ENCODE results near the gene SARM1. TPM values are rescaled to one million over a fixed set of nuclear protein-coding genes. Genes with fewer than 3 reads are reported as not detected.

Gene SARM1
- total RNA-seq: 9.7 and 14.7 TPM in 2 replicates

DNA sequence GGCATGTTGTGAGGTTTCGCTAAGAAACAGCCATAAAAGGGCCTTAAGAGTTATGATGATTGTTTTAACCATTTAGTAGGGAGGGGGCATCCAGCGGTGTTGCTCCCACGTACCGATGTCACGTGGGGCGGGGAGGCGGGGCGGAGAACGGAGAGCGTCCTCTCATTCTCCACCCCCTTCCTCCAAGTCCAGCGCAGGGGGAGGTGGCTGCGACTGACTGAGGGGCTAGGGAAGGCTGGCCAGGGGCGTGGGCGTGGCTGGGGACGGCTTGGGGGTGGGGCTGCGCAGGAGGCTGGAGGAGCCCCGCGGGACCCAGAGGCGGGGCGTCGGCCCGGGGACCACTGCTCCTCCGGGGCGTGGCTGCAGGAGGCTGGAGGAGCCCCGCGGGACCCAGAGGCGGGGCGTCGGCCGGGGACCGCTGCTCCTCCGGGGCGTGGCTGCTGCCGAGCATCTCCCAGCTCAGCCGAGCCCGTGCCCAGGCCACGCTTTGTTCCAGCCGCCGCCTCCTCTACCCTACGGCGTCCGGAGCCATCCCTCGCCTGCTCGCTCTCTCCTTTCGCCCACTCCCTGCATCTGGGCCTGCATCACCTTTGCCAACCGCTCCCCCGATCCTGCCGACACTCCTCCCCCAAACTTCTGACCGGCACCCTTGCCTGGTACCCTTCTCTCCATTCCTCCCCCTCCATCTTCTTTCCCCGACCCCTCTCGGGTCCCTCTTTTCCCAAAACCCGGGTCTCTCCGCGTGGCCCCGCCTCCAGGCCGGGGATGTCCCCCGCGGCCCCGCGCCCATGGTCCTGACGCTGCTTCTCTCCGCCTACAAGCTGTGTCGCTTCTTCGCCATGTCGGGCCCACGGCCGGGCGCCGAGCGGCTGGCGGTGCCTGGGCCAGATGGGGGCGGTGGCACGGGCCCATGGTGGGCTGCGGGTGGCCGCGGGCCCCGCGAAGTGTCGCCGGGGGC is at the start of gene SARM1:
SARM1 (plus strand) TSS at position 450 of the 958 bp plus-strand sequence; CDS start at position 789, 339 bp downstream.

GRCh38 chr17:28335201-28335958 is 36.1 kb upstream of the SARM1 start, which contains the start of the genes IFT20 and TNFAIP1:
Gene IFT20 (minus strand): TSS chr17:28335472. CDS start chr17:28331985, 3,487 bp downstream.
Gene TNFAIP1 (plus strand): TSS chr17:28335761. CDS start chr17:28339522, 3,761 bp downstream.

DNA sequence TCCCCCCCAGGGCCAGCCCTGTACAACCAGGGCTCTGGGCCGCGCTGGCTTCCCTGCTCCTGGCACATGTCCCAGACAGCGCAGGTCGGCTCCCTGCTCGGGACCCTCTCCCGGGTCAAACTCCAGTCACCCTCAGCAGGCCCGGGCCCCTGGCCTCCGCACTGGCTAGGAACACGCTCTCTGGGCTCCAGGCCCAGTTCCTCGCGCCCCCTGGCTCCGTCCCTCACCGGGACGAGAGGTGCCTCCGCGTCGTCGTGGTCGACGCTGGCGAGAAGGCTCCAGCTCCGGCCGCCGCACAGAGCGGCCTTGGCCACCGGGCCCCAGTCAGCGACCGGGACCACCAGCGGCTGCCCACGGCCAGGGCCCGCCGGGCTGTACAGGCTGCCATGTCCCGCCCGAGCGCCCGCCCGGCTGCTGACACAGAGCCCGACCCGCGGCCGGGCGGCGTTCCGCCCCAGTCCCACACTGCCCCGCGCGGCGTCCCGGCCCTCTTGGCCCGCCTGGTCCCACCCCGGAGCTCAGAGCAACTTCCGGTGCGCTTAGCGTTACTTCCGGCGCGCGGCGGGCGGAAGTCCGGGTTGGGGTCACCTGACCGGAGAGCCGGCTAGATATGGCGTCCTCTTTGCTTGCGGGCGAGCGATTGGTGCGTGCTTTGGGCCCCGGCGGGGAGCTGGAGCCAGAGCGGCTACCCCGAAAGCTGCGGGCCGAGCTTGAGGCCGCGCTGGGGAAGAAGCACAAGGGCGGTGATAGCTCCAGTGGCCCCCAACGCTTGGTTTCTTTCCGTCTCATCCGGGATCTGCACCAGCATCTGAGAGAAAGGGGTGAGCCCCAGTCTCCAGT is 14.2 kb upstream of the SARM1 start, which contains the start of gene POLDIP2:
POLDIP2 (minus strand) TSS at position 467 of the 840 bp plus-strand sequence; CDS start at position 388, 79 bp downstream.

DNA sequence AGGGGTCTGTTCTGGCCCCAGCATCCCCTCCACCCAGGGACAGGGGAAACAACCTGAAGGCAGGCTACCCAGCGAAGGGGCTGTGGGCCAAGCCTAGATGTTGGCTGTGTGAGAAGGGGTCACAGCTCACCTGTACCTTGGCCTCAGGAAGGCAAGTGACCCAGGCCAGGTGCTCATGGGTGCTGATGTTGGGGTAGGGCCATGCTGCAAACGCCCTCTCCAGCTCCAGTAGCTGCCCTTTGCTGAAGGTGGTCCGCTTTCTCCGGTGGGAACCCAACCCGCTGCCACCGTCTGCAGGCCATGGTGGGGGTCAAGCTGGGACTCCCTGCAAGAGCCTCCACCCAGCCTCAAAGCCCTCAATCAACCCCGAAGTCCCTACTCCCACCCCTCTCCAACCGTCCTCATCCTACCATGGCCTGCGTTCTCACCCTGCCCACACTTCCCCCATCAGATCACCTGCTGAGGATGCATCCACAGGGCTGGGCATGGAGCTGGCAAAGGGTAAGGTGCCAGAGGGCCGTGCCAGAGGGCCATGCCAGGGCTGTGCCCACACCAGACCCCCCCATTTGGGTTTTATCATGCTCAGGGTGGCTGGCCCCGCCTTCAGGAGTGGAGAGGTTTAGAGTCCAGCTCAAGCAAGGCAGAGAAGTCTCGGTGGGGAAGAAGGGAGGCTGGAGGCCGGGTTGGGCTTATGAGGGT is 6.7 kb upstream of the SARM1 start, which contains the start of gene SEBOX:
SEBOX (minus strand) TSS at position 535 of the 699 bp plus-strand sequence; CDS start at position 487, 48 bp downstream.

DNA sequence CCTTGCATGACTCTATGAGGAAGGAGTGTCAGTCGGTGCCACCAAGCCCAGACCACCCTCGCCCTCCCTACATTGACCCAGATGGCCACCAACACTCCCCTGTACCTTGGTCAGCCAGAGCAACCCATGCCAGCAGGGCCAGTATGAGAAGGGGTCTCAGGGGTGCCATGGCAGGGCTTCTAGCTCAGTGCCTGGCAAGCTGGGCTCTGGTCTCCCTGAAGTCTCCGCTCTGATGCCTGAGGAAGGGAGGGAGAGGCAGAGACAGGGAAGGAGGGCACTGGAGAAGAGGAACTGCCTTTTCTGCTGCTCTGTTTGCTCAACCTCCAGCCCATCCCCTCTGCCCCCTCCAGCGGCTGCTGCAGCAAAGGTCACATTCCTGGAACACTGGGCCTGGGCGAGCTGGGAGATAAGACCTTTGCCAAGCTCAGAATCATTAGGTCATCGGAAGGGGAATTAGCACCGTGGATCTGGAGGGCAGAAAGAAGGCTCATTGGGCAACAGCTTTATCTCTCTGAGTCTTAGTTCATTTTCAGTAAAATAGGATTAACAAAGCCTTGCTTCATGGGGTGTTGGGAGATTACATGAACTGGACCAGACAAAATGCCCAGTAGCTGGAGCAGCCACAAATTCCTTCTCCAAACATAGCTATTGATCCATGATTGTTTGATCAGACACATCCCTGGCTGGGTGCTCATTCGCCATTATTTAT is 1.3 kb upstream of the SARM1 start, which contains the start of gene VTN:
VTN (minus strand) TSS at position 273 of the 709 bp plus-strand sequence; CDS start at position 169, 104 bp downstream.

GRCh38 chr17:28405632-28406472 is 34.4 kb downstream of the SARM1 start, which contains the start of gene SLC46A1:
Gene SLC46A1 (minus strand): TSS chr17:28406212. CDS start chr17:28406114, 98 bp downstream.

Other genes with a start within 250 kb of the SARM1 start
- 8.9 and 11.7 TPM in 2 replicates for gene TMEM97, start 52.5 kb upstream of the SARM1 start, total RNA-seq
- gene IFT20, start 36.2 kb upstream of the SARM1 start, total RNA-seq: 38.8 and 47.0 TPM in 2 replicates
- 14.5 and 18.3 TPM in 2 replicates for gene TNFAIP1, start 35.9 kb upstream of the SARM1 start, total RNA-seq
- gene POLDIP2, start 14.2 kb upstream of the SARM1 start, total RNA-seq: 58.3 and 78.0 TPM in 2 replicates
- not detected in 2 replicates for gene SEBOX, start 6.5 kb upstream of the SARM1 start, total RNA-seq
- 1.4 and 3.5 TPM in 2 replicates for gene VTN, start 1.4 kb upstream of the SARM1 start, total RNA-seq
- gene SLC46A1, start 34.5 kb downstream of the SARM1 start, total RNA-seq: 3.7 and 3.9 TPM in 2 replicates
- gene SLC13A2, start 102.0 kb downstream of the SARM1 start, total RNA-seq: not detected in 2 replicates
- not detected in 2 replicates for gene FOXN1, start 134.7 kb downstream of the SARM1 start, total RNA-seq
- gene UNC119, start 180.9 kb downstream of the SARM1 start, total RNA-seq: 23.6 and 27.8 TPM in 2 replicates
- gene PIGS, start 199.8 kb downstream of the SARM1 start, total RNA-seq: 46.3 and 60.7 TPM in 2 replicates
- 93.7 and 95.1 TPM in 2 replicates for gene ALDOC, start 205.2 kb downstream of the SARM1 start, total RNA-seq
- gene SPAG5, start 227.3 kb downstream of the SARM1 start, total RNA-seq: 4.0 and 4.3 TPM in 2 replicates
- 0.68 and 2.8 TPM in 2 replicates for gene RSKR, start 242.5 kb downstream of the SARM1 start, total RNA-seq

Data from cardiac ventricle fibroblast (primary cell).